G401.6 (cell line): ENCODE results near the gene DDX24.

Experiments used
- FAIRE-seq: peaks from 2 replicates; lab custom pipeline; 2012; peaks lifted over from hg19 to GRCh38; lab: Jason Lieb, UNC

The DDX24 gene, protein sequence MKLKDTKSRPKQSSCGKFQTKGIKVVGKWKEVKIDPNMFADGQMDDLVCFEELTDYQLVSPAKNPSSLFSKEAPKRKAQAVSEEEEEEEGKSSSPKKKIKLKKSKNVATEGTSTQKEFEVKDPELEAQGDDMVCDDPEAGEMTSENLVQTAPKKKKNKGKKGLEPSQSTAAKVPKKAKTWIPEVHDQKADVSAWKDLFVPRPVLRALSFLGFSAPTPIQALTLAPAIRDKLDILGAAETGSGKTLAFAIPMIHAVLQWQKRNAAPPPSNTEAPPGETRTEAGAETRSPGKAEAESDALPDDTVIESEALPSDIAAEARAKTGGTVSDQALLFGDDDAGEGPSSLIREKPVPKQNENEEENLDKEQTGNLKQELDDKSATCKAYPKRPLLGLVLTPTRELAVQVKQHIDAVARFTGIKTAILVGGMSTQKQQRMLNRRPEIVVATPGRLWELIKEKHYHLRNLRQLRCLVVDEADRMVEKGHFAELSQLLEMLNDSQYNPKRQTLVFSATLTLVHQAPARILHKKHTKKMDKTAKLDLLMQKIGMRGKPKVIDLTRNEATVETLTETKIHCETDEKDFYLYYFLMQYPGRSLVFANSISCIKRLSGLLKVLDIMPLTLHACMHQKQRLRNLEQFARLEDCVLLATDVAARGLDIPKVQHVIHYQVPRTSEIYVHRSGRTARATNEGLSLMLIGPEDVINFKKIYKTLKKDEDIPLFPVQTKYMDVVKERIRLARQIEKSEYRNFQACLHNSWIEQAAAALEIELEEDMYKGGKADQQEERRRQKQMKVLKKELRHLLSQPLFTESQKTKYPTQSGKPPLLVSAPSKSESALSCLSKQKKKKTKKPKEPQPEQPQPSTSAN

DNA sequence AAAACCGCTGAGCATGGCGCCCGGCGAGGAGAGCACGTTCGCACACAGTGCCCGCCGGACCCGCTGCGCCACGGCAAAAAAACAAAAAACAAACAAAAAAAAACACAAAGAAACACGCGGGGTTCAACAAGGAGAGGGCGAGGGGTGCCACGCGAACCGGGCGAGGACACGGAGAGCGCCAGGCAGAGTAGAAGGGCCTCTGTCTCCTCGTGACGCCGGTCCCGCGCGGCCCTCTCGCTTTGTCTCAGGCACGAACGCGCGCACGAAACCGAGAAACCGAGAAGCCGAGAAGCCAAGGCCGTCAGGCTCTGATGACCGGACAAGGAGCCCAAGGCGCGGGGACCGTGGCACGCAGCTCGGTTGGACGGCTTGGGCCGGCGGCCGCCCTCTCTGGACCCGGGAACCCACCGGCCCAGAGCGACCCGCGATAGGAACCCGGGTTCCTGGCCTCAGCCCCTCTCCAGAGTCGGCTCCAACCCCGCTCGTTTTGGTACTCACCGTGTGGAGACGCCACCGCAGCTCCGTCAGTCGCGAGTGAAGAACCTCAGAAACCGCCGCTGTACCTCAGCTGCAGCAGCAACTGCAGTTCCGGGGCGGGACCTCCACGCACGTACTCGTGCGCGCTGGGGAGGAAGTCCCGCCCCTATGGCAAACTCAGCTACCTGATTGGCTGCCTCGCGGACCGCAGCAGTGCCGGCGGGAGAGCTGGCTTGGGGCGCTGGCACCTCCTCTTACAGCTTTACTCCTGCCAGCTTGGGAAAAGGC, at the start of gene DDX24, which contains the start of gene IFI27L1:
DDX24 (minus strand) TSS at position 582 of the 765 bp plus-strand sequence. CDS start 1,460 bp downstream, outside the sequence.
IFI27L1 (plus strand) TSS at position 690 of the 765 bp plus-strand sequence. CDS start 15,628 bp downstream, outside the sequence.
- FAIRE-seq = peak; percentile 94

DNA sequence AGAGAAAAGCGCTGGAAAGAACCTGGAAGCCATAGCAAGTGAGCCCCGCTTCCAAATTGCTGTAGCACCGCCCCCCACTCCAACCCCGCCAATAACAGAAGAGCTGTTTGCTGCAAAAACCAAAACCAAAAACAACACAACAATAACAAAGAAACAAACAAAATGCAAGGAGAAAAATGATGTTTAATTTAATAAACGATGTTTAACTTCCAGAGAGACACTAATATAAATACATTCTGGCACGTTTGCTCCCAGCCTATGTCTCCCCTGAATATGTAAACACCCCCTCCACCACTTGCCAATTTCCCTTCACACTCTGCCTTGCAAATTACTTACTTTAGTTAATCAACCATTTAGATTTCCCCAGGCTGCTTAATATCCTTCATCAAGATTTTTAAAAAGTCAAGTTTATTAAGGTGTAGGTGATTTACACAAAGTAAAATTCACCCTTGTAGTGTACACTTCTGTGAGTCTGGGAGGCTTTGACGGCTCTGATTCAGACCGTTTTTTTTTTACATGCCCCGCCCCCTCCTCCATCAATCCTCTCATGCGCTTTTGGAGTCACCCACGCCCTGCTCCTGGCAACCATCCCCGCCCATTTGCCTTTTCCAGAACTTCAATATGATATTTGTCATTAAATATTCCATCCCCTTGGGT, 48.9 kb upstream of the DDX24 start:
- no peak for FAIRE-seq

DNA sequence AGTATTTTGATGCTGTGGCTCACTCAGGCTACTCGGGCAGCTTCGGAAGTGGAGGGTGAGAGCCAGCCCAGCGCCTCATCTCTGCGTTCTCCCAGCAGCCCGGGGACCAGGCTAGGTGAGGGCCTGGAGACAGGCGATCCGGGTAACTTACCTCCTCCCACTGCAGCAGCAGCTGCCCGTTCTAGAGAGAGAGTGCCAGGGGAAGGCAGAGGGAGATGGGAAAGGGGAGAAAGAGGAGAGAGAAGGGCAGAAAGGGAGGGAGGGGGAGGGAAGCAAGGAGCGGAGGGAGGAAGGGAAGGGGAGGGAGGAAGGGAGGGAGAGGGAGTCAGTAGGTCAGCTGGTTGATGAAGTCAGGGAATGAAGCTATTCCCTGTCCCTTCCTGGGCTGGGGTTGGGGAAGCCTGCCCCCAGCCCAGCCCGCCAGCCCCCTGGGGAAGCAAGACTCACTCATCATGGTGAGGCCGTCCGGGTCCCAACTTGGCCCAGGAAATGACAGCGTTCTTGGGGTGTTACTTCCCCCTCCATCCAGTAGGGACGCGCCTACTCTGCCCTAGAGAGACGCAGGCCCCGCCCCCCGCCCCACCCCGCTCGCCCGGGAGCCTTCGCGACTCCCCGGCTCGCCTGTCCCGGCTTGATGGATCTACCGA, 48.2 kb upstream of the DDX24 start, which contains the start of gene IFI27L2:
IFI27L2 (minus strand) TSS at position 494 of the 647 bp plus-strand sequence; CDS start at position 454, 40 bp downstream.
- no peak for FAIRE-seq

DNA sequence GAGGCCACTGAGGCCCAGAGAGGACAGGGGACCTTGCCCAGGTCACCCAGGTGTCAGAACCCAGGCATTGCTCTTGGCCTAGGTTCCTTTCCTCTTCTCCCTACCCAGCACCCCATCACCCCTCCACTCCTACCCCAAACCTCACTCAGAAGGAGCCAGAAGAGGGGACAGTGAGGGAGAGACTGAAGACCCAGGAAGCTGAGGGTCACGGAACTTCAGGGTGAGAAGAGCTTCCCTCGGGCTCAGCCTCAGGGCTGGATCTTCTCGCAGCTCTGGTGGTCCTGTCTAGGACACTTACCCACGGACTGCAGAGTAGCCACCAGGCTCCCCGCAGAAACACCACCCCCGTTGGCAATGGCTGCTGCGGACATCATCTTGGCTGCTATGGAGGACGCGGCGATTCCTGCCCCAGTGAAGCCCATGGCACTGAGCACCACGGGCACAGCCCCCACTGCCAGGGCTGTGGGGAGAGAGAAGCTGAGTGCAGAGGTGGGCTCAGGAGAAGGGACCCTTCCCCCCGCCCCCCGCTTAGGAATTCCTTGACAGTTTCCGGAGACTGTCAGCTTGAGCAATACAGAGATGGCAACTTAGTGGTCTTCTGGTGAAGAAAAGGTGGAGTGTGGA, 47.3 kb upstream of the DDX24 start:
- FAIRE-seq = no peak

DNA sequence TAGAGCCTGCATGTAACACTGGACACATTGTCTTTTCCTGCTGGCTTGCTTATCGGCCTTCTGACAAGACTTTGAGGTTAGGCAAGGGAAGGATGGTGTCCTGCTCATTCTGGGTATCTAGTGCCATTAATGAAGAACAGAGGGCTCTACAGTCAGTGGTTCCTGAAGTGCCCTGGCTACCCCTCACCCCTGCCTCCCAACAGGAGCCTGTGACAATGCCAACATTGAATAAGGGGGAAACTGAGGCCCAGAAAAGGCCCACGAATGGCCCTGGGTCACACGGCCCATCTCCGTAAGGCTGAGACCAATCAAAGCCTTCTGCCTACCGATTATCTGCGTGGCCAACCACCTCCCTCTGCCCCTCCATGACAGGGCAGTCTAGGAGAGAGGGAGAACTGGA, 46.3 kb upstream of the DDX24 start:
- no peak for FAIRE-seq

DNA sequence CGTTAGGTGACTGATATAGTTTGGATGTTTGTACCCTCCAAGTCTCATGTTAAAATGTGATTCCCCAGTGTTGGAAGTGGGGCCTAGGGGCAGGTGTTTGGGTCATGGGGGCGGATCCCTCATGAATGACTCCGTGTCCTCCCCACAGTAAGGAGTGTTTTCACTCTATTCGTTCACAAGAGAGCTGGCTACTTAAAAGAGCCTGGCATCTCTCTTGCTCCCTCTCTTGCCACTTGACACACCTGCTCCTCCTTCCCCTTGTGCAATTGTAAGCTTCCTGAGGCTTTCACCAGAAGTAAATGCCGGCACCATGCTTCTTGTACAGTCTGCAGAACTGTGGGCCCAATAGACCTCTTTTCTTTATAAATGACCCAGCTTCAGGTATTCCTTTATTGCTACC, 45.8 kb upstream of the DDX24 start:
- no peak for FAIRE-seq

DNA sequence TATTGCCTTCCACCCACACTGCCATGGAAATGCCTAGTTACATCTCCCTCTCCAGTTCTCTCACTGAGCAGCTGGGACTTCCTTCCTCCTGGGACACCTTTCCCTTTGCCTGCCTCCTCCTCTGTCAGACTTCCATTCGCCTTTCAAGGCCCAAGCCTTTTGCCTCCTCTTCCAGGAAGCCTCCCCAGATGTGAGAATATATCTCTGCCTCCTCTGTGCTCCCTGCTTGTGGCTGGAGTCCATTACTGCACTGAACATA, 45.3 kb upstream of the DDX24 start:
- no peak for FAIRE-seq

DNA sequence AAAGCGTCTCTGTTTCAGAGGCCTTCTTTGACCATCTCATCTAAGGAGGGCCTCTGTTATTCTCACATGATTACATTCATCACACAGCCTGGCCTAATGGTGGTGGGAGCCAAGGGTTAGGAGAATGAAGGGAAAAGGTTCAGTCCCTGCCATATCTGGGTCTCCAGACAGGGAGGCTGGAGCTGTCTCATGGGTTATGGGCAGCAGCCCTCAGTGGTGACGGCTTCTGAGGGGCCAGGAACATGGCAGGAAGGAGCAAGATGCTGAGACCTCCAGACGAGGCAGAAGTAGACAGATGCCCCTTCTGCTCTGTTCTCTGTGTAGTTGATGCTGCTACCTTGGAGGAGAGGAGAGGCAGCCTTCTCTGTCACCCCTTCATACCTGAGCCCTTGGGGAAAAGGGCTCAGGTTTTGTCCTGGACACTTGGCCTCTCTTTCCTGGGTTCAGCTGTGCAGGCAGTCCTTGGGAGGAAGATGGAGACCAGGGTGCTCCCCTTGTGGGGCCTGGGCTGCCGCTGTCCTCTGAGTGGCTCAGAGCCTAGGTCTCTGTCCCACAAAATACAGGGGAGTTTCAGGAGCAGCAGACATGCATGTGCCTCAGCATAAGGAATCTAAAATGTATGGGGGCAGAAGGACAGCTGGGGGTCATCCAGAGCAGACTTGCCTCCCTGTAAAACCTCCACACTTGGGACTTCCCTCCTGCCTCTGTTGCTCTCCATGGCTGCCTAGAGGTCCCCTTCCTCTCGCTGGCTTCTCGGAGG, 44.8 kb upstream of the DDX24 start:
- no peak for FAIRE-seq

DNA sequence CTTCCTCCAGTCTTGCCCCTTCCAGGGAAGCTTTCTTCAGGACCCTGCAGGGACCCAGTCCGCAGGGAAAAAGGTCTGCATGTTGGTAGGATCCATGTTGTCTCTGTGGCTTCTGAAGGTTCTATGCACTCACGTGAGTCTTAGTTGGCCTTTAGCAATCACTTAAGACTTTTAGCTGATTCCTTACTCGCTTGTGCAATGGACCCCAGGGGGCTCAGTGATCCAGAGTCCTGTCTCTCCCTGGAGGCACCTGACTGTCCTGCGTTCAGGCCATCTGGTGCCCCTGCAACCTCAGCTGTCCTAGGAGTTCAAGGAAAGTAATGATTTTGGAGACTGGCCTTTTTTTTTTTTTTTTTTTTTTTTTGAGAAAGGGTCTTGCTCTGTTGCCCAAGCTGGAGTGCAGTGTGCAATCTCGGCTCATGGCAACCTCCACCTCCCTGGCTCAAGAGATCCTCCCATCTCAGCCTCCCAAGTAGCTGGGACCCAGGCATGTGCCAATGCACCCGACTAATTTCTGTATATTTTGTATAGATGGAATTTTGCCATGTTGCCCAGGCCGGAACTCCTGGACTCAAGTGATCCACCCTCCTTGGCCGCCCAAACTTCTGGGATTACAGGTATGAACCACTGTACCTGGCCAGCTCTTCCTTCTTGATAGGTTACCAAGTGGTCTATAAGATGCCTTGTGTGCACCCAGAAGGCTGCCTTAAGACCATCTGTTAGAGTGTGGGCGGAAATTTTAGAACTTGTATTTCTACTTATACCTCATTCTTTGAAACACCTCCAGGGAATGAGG, 43.8 kb upstream of the DDX24 start:
- no peak for FAIRE-seq

DNA sequence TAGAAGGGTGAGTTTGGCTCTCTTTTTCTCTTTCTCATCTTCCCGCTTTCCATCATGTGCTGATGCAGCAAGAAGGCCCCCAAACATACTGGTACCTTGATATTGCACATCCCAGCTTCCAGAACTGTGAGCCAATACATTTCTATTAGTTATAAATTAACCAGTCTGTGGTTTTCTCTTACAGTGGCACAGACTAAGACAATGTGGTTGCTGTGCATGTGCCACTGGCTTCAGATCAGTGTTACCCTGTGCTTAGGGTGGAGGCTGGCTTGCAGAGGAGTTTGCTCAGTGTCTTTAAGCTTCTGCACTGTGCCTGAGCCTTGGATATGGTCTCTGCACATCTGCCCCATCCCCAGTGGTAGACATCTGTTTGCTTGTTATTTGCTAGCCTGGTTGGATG, 42.9 kb upstream of the DDX24 start:
- FAIRE-seq = no peak

DNA sequence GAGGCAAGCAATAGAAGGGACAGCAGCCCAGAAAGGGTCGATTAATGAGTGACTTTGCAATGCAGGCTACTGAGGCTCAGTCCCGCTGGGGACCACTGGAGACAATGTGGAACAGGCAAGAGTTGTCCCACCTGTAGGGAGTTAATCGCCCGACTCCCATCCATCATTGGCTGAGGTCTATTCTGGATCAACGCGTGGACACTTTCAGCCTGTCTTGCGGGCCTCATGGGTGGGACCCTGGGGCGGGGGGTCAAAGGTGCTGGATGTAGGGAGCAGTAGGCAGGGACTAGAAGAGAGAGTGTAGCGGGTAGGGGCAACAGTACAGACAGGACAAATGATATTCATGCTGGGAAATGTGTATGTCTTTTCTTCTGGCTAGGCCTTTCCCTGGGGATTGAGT, 42.3 kb upstream of the DDX24 start:
- FAIRE-seq = no peak

DNA sequence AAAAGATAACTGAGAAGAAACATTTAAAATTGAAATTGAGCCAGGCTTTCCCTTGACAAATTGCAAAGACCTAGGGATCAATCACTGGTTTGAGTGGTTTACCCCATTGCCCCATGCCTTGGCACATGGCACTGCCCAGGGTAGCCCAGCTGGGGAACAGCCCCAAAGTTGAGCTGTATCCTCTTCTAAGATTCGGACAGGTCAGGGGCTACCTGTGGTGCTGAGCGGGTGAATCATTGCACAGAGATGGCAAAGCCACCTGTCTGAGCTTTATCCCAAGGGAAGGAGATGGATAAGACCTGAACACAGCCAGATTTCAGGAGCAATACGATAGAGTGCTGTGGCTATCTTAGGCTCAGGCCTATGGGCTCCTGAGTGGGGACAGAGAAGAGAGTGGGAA, 41.4 kb upstream of the DDX24 start:
- no peak for FAIRE-seq

DNA sequence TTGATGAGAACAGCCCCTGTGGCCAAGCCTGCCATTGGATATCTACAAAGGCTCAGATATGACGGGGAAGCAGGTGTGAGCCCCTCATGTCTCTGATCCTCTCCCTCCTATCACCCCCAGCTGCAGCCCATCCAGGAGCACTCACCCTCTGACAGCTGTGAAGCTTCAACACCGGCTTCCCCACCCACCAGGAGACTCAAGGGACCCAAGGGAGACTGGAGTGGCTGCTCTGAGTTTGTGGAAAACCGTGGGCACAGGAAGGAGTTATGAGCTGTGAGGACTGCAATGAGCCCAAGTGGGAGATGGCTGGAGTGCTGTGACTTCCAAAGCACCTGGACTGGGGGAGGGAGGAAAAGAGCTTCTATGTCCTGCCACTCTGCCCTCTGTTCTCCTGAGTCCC, 40.5 kb upstream of the DDX24 start:
- FAIRE-seq = no peak

DNA sequence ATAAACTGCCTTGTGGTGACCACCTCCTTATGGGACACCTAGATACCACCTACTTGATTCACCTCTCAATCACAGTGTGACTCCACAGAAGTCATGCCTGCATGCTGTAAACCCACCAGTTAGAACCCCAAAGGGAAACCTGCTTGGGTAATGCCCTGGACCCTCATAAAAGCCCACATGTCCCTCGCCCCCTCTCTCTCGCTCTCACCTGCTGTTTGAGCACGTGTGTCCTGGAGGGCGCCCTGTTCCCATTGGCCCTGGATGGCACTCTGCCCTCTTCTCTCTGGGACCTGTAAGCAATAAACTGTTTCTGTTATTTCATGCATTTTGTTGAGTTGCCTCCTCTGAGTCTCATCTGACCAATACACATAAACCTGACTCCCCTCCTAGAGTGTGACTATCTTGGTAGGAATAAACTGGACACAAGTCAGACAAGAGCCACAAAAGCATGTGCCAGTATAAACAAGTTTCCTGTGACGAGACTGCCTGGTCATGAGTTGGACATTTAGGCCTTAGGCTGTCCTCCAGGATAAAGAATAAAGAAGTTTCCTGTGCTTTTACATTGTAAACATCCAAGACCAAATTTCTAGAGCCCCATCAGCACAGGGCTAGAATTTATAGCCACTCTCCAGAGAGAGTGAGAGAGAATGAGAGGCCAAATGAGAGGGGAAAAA, 39.8 kb upstream of the DDX24 start:
- no peak for FAIRE-seq

DNA sequence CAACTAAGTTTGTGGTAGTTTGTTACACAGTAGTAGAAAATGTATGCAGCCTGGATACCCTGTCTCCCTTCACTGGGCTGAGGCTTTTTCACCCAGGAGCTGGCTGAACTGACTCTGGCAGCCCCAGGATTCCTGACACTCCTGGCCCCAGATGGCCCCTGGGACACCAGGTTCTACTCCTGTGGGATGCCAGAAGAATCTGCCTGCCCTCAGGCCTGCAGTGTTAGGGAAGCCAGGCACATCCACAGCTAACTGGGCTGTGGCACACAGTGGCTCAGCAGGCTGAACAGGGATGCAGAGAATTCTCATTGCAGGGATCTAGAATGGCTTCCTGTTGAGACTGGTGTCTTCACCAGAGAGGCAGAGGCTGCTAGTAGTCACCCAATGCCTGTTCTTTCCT, 38.1 kb upstream of the DDX24 start:
- no peak for FAIRE-seq

DNA sequence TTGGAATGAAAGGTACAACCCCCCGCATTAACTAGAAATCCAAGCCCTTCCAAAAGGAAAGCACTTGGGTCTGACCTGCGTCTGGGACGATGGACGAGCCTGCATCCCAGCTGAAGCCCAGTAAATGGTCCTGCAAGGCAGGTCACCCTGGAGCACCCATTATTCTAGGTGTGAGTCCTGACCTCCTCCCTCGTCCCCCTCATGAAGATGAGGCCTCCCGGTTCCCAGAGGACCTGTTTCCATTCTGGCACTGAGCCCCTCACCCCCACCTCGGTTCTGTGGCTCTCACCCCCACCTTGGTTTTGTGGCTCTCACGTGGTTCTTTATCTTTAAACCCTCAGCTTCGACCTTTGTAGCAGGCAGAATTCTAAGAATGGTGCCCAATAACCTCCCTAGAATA, 36.9 kb upstream of the DDX24 start:
- FAIRE-seq = no peak

DNA sequence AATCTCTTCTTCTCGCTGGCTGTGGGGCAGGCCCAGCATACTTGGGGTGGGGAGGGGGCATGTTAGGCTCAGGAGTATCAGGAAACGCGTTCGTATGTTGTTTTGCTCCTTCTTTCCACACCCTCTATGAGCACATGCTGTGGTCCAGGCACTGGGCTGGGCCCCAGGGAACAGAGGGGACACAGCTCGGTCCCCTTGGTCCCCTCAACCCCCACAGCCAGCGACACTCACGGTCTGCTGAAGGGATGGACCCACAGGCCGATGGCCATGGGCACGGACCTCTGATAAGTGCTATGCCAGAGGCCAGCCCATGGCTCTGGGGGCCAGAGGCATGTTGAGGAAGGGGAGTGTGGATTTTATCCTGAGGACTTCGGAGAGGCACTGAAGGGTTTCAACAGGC, 35.7 kb upstream of the DDX24 start:
- no peak for FAIRE-seq

DNA sequence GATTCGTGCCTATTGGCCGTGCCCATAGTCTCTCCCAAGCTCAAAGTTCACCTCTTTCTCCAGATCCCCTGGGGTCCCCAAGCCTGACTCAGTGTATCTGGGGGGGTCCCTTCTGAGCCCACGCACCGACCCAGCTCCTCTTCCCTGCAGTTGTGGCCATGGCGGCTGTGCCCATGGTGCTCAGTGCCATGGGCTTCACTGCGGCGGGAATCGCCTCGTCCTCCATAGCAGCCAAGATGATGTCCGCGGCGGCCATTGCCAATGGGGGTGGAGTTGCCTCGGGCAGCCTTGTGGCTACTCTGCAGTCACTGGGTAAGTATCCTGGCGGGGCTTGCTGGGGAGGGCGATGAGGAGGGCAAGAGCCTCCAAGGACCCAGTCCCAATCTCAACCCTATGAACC, 34.6 kb upstream of the DDX24 start:
- no peak for FAIRE-seq

DNA sequence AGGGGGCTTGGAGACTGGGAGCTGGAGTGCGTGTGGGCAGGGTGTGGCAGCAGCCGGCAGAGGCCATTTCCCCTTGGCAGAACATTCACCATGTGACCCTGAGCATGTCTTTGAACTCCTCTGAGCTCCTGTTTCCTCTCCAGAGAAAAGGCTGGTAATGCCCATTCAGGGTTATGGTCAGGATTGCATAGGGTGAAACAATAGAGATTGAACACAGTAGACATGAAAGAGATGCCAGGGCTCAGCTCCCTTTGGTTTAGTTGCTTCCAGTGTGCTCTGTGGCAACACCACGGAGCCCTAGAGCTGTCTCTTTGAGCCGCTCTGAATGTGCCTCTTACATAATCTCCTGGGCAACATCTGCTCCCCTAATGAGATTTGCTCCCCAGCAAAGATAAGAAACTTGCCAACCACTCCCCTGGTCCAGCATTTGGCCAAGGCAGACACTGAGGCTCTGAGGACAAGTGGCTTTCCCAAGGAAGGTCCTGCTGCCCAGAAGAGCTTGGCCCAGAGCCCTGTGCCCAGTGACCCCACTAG, 34.1 kb upstream of the DDX24 start:
- no peak for FAIRE-seq
